SK-N-SH (cell line): ENCODE results near the gene RAB11FIP5. TPM values are rescaled to one million over a fixed set of nuclear protein-coding genes. Genes with fewer than 3 reads are reported as not detected.

ENCODE experiments used
- CTCF ChIA-PET: fragments of 300-600, 350-600 bp; formaldehyde crosslinking; extraction: SDS; loops from one replicate; lab custom pipeline; 2021; lab: Yijun Ruan, JAX
- POLR2A ChIA-PET: fragments of 350-600 bp; sonication (Branson Sonifier 250); formaldehyde crosslinking; extraction: SDS; loops from one replicate; lab custom pipeline; 2020; ENCODE audit warnings: antibody characterized with exemption, inconsistent platforms; lab: Yijun Ruan, JAX
- DNase-seq: peaks from one replicate; pipeline ENCODE4 v3.0.0; 2012
- H2AFZ ChIP-seq: fragments of 200-600 bp; sonication (generic); 2 replicates; pipeline ENCODE4 v1.8.1; 2016; ENCODE audit warnings: antibody characterized with exemption, mild to moderate bottlenecking, low read depth
- H3F3A ChIP-seq: fragments of 200-600 bp; sonication (generic); replicated peaks from 2 replicates; pipeline ENCODE3; 2016; ENCODE audit warnings: antibody characterized with exemption, mild to moderate bottlenecking; ENCODE audit not compliant: insufficient read depth
- H3K27ac ChIP-seq, 2 experiments: fragments of 200-500 bp in 1 of 2; fragments of 200-600 bp in 1 of 2; sonication (Bioruptor generic) in 1 of 2; sonication (generic), shearing (Covaris generic) in 1 of 2; 2 replicates each; pipeline versions ENCODE4 v1.5.1 to v1.6.1; 2014 to 2016; ENCODE audit warnings: low read depth in 2 of 2, inconsistent platforms in 1 of 2, low read length in 1 of 2, mild to moderate bottlenecking in 1 of 2, mixed read lengths in 1 of 2
- H3K27me3 ChIP-seq: fragments of 200-600 bp; sonication (generic), shearing (Covaris generic); 2 replicates; pipeline ENCODE4 v1.6.1; 2016; ENCODE audit warnings: mixed run types; ENCODE audit not compliant: insufficient read depth
- H3K36me3 ChIP-seq, 2 experiments: fragments of 200-500 bp in 1 of 2; fragments of 200-600 bp in 1 of 2; sonication (Bioruptor generic) in 1 of 2; sonication (generic) in 1 of 2; replicated peaks in 1 of 2; 2 replicates each; pipeline versions ENCODE3 to v1.5.1; 2014 to 2016; ENCODE audit warnings: low read length in 1 of 2, mild to moderate bottlenecking in 1 of 2; ENCODE audit not compliant: insufficient read depth in 2 of 2, control insufficient read depth in 1 of 2
- H3K4me1 ChIP-seq, 2 experiments: fragments of 200-500 bp in 1 of 2; fragments of 200-600 bp in 1 of 2; sonication (Bioruptor generic) in 1 of 2; sonication (generic), shearing (Covaris generic) in 1 of 2; 2 replicates each; pipeline versions ENCODE4 v1.5.1 to v1.6.1; 2014 to 2016; ENCODE audit warnings: low read depth in 1 of 2, low read length in 1 of 2, mixed run types in 1 of 2; ENCODE audit not compliant: insufficient read depth in 2 of 2, control insufficient read depth in 1 of 2
- H3K4me2 ChIP-seq: fragments of 200-600 bp; sonication (generic), shearing (Covaris generic); 2 replicates; pipeline ENCODE4 v1.6.1; 2017; ENCODE audit warnings: mixed run types
- H3K4me3 ChIP-seq, 2 experiments: fragments of 200-500 bp in 1 of 2; fragments of 200-600 bp in 1 of 2; sonication (Bioruptor generic) in 1 of 2; sonication (generic), shearing (Covaris generic) in 1 of 2; 2 replicates each; pipeline versions ENCODE4 v1.5.1 to v1.8.1; 2014 to 2016; ENCODE audit warnings: low read depth in 2 of 2, inconsistent platforms in 1 of 2, low read length in 1 of 2, mild to moderate bottlenecking in 1 of 2, mixed read lengths in 1 of 2, moderate library complexity in 1 of 2
- H3K79me2 ChIP-seq: fragments of 200-600 bp; sonication (generic); 2 replicates; pipeline ENCODE4 v1.8.1; 2017; ENCODE audit warnings: mild to moderate bottlenecking; ENCODE audit not compliant: insufficient read depth
- H3K9ac ChIP-seq: fragments of 200-600 bp; sonication (generic); 2 replicates; pipeline ENCODE4 v1.6.1; 2017; ENCODE audit warnings: mixed run types
- H3K9me2 ChIP-seq: fragments of 200-600 bp; sonication (generic); 2 replicates; pipeline ENCODE4 v1.6.1; 2017; ENCODE audit warnings: mixed run types
- H3K9me3 ChIP-seq: fragments of 200-600 bp; sonication (generic); 2 replicates; pipeline ENCODE4 v1.6.1; 2017; ENCODE audit warnings: mixed run types, mild to moderate bottlenecking, moderate library complexity
- H4K20me1 ChIP-seq: fragments of 200-600 bp; sonication (generic); 2 replicates; pipeline ENCODE4 v1.6.1; 2017; ENCODE audit warnings: mild to moderate bottlenecking, mixed run types; ENCODE audit not compliant: insufficient read depth
- CHD2 ChIP-seq: fragments of 150-350 bp; IDR thresholded peaks from 2 replicates; pipeline ENCODE4 v1.6.1; 2018; ENCODE audit warnings: low read length; ENCODE audit not compliant: partially characterized antibody
- FOSL2 ChIP-seq: IDR thresholded peaks from 2 replicates; pipeline ENCODE4 v1.4.0; 2012; ENCODE audit warnings: low read depth, mild to moderate bottlenecking, moderate library complexity, borderline replicate concordance
- FOXJ3 ChIP-seq: sonication (generic); formaldehyde crosslinking; IDR thresholded peaks from 2 replicates; pipeline ENCODE4 v1.5.1; 2020; ENCODE audit warnings: mild to moderate bottlenecking, missing genetic modification reagents
- MEF2A ChIP-seq: IDR thresholded peaks from 2 replicates; pipeline ENCODE4 v1.4.0; 2012; ENCODE audit warnings: low read depth, borderline replicate concordance
- MXI1 ChIP-seq: IDR thresholded peaks from 2 replicates; pipeline ENCODE4 v1.6.1; 2012; ENCODE audit warnings: mild to moderate bottlenecking, low read depth, low read length, improper control_type of control experiment
- NFIC ChIP-seq: IDR thresholded peaks from 2 replicates; pipeline ENCODE4 v1.4.0; 2012; ENCODE audit warnings: borderline replicate concordance
- NRF1 ChIP-seq: IDR thresholded peaks from 2 replicates; pipeline ENCODE4 v1.6.1; 2012; ENCODE audit warnings: low read depth, mild to moderate bottlenecking, low read length
- RAD21 ChIP-seq: IDR thresholded peaks from 2 replicates; pipeline ENCODE4 v1.6.1; 2012; ENCODE audit warnings: mild to moderate bottlenecking, low read length
- RCOR1 ChIP-seq: fragments of 150-350 bp; IDR thresholded peaks from 2 replicates; pipeline ENCODE4 v1.6.1; 2017; ENCODE audit warnings: antibody characterized with exemption, low read length
- SMC3 ChIP-seq: IDR thresholded peaks from 2 replicates; pipeline ENCODE4 v1.6.1; 2012; ENCODE audit warnings: low read depth, low read length, improper control_type of control experiment
- TCF12 ChIP-seq: IDR thresholded peaks from 2 replicates; pipeline ENCODE4 v1.4.0; 2012
- ZBTB33 ChIP-seq: IDR thresholded peaks from 2 replicates; pipeline ENCODE4 v1.4.0; 2012; ENCODE audit warnings: low read depth, borderline replicate concordance
- whole genome bisulfite sequencing: methylation state at CpG from one replicate; pipeline ENCODE4 v1.1.6; 2017; ENCODE audit warnings: low lambda C conversion rate; 5-methylcytosine and 5-hydroxymethylcytosine counted together
- polyA plus RNA-seq, 3 experiments: library from polyadenylated mRNA; depleted of rRNA; stranded (reverse); fragments of >200 nt; gene quantifications; 2 replicates each; pipeline ENCODE4 v1.2.3, GENCODE V29; 2012
- TF ChIP-seq, protein P1 (sequence below): IDR thresholded peaks from 2 replicates; pipeline ENCODE4 v1.4.0; 2012; ENCODE audit warnings: low read depth
- TF ChIP-seq, protein P2 (sequence below): fragments of 200-600 bp; sonication (generic); IDR thresholded peaks from 2 replicates; pipeline ENCODE4 v1.6.1; 2017; ENCODE audit warnings: antibody characterized with exemption, mild to moderate bottlenecking, moderate library complexity
- TF ChIP-seq, protein P3 (sequence below): fragments of 150-350 bp; IDR thresholded peaks from 2 replicates; pipeline ENCODE4 v1.6.1; 2016; ENCODE audit warnings: mild to moderate bottlenecking, low read depth, low read length
- TF ChIP-seq, protein P4 (sequence below): IDR thresholded peaks from 2 replicates; pipeline ENCODE4 v1.4.0; 2012; ENCODE audit warnings: low read depth, borderline replicate concordance

The RAB11FIP5 gene
- polyA plus RNA-seq, 1 of the 3 experiments (the other 2 are of a cell fraction): 17.1 TPM

- no peak for TF ChIP-seq FOXJ3 (CRISPR knock-in tag)
- TF ChIP-seq NFIC: no peak
- TF ChIP-seq MXI1: no peak
- no peak for TF ChIP-seq NRF1
- no peak for TF ChIP-seq TCF12
- CTCF ChIA-PET: interaction anchor here (1.5 to 21.6 kb wide), 4 partner anchors 9 to 136 kb away, joined by 3 to 267 read pairs (median 22); no protein-coding TSS in a partner anchor
These were observed 37.0 kb downstream of the RAB11FIP5 start for GRCh38 chr2:73075477-73076373.

DNA sequence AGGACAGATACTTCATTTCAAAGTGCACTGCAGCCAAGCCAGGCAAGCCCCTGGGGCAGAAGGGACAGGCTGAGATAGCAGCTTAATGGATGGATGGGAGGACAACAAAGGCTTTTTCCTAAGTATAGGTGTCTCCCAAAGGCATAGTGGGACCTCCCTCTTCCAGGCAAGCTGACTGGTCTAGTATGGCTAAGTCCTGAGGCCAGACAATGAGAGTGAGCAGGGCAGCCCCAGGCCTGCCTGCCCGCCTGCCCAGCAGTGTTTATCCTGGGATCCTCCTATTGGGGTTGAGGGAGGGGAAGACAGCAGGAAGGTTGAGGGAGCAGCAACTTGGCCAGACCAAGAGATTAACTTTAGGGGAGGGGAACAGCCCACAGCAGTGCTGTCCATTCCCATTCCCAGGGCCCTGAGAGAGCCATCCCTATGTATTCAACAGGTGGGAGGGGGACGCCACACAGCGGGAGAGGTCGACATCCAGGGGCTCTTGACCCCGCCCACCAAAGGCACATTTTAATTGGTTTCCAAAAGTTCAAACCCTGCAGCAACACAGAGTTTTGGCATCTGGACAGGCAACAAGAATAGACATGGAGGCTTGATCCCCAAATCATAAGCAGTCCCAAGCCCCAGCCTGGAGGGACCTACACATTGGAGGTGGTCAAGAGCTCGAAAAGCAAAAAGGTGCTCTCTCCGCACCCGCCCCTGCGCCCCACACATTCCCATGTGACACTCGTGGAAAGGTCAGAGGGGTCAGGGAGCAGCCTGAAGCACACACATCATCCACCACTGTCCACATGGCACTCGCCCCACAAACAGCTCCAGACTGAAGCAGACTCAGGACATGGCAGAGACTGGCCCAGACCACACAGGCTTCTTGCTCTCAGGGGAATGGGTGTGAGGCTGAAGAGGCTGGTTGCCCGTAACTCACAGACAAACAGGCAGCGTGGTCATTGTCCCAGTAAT, 38.4 kb downstream of the RAB11FIP5 start:
- Histone ChIP-seq H4K20me1 (peaks cover 13% of the 10 kb centered on the region; the same call in 1 of the 2 replicates), H3K27me3 (no peaks in the 10 kb centered on the region), H3K27ac (no peak overlapping the region), H3K4me3 (no peak overlapping the region), H3K9me2 (no peaks in the 10 kb centered on the region), H3K79me2 (peaks cover 15% of the 10 kb centered on the region), H3K4me2 (no peak overlapping the region), H3K9ac (no peak overlapping the region), H3K36me3 (peaks cover 3 to 8% of the 10 kb centered on the region in 2 experiments), H3F3A (no peaks in the 10 kb centered on the region), H2AFZ (no peak overlapping the region), H3K9me3 (no peaks in the 10 kb centered on the region), H3K4me1 (peaks cover 0 to 12% of the 10 kb centered on the region in 2 experiments; a peak in 2 of 4 replicates)
- POLR2A ChIA-PET: no interaction called here
- CTCF ChIA-PET: interaction anchor here (1.0 to 5.6 kb wide), 6 partner anchors 11 to 103 kb away, joined by 3 to 39 read pairs (median 7); no protein-coding TSS in a partner anchor
- no peak for DNase-seq
- 93% methylated on average over 13 of the region's 13 CpGs for WGBS
- TF ChIP-seq RCOR1 (no peak), RAD21 (no peak), TCF12 (no peak), ZBTB33 (no peak), CHD2 (no peak), FOSL2 (no peak), NFIC (no peak), MEF2A (no peak), MXI1 (no peak), SMC3 (no peak), NRF1 (no peak)
- TF ChIP-seq, protein P1, sequence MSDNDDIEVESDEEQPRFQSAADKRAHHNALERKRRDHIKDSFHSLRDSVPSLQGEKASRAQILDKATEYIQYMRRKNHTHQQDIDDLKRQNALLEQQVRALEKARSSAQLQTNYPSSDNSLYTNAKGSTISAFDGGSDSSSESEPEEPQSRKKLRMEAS: no peak
- TF ChIP-seq, protein P2, sequence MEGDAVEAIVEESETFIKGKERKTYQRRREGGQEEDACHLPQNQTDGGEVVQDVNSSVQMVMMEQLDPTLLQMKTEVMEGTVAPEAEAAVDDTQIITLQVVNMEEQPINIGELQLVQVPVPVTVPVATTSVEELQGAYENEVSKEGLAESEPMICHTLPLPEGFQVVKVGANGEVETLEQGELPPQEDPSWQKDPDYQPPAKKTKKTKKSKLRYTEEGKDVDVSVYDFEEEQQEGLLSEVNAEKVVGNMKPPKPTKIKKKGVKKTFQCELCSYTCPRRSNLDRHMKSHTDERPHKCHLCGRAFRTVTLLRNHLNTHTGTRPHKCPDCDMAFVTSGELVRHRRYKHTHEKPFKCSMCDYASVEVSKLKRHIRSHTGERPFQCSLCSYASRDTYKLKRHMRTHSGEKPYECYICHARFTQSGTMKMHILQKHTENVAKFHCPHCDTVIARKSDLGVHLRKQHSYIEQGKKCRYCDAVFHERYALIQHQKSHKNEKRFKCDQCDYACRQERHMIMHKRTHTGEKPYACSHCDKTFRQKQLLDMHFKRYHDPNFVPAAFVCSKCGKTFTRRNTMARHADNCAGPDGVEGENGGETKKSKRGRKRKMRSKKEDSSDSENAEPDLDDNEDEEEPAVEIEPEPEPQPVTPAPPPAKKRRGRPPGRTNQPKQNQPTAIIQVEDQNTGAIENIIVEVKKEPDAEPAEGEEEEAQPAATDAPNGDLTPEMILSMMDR: no peak
- TF ChIP-seq, protein P3, sequence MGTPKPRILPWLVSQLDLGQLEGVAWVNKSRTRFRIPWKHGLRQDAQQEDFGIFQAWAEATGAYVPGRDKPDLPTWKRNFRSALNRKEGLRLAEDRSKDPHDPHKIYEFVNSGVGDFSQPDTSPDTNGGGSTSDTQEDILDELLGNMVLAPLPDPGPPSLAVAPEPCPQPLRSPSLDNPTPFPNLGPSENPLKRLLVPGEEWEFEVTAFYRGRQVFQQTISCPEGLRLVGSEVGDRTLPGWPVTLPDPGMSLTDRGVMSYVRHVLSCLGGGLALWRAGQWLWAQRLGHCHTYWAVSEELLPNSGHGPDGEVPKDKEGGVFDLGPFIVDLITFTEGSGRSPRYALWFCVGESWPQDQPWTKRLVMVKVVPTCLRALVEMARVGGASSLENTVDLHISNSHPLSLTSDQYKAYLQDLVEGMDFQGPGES: no peak
- TF ChIP-seq, protein P4, sequence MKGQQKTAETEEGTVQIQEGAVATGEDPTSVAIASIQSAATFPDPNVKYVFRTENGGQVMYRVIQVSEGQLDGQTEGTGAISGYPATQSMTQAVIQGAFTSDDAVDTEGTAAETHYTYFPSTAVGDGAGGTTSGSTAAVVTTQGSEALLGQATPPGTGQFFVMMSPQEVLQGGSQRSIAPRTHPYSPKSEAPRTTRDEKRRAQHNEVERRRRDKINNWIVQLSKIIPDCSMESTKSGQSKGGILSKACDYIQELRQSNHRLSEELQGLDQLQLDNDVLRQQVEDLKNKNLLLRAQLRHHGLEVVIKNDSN: no peak

More at GRCh38 chr2:73075477-73076373, 37.0 kb downstream of the RAB11FIP5 start:
- H3K36me3 ChIP-seq: peaks cover 3 to 18% of the 10 kb centered on the region in 2 experiments
- H3K4me2 ChIP-seq: no peak overlapping the region
- H3K9me3 ChIP-seq: no peaks in the 10 kb centered on the region
- H3K79me2 ChIP-seq: peaks cover 2% of the 10 kb centered on the region; the same call in 1 of the 2 replicates
- no peak for DNase-seq
- H3K9ac ChIP-seq: no peak overlapping the region
- POLR2A ChIA-PET: interaction anchor here (0.6 kb wide), 1 partner anchor 57 kb away, joined by 3 read pairs; no protein-coding TSS in a partner anchor
- no peaks in the 10 kb centered on the region for H3K9me2 ChIP-seq
- H3K4me3 ChIP-seq: no peak overlapping the region
- no peaks in the 10 kb centered on the region for H3K27me3 ChIP-seq
- no peak overlapping the region for H2AFZ ChIP-seq
- peaks cover 0 to 6% of the 10 kb centered on the region in 2 experiments; a peak in 2 of 4 replicates for H3K4me1 ChIP-seq
- no peaks in the 10 kb centered on the region for H3F3A ChIP-seq
- 81% methylated on average over 12 of the region's 23 CpGs for WGBS
- no peak overlapping the region for H3K27ac ChIP-seq
- H4K20me1 ChIP-seq: peaks cover 13% of the 10 kb centered on the region; the same call in 1 of the 2 replicates
